Measurements from ENCODE around the gene TMED7.

Gene TMED7

GRCh38 chr5:115626445-115626823, 598 bp upstream of the TMED7 start:
- no peak for DNase-seq

GRCh38 chr5:115624994-115625393, 842 bp downstream of the TMED7 start:
- peak in 1 of 3 experiments; percentile 49 for DNase-seq

- DNase-seq, result no peak
Measured at GRCh38 chr5:115623658-115624057, 2.2 kb downstream of the TMED7 start.

GRCh38 chr5:115621365-115621900, 4.4 kb downstream of the TMED7 start:
- no peak for DNase-seq

- DNase-seq, result no peak
Measured at GRCh38 chr5:115616892-115617291, 8.9 kb downstream of the TMED7 start.

GRCh38 chr5:115616472-115616871, 9.4 kb downstream of the TMED7 start:
- DNase-seq, result no peak

- no peak for DNase-seq
Measured at GRCh38 chr5:115611873-115612272, 14.0 kb downstream of the TMED7 start.

- DNase-seq, result no peak
Measured at GRCh38 chr5:115607935-115608334, 17.9 kb downstream of the TMED7 start.

GRCh38 chr5:115605436-115605835, 20.4 kb downstream of the TMED7 start:
- no peak for DNase-seq

- peak in 2 of 3 experiments; percentile 1 to 14 for DNase-seq
Measured at GRCh38 chr5:115602591-115603125, 23.2 kb downstream of the TMED7 start.

- DNase-seq, result peak in 1 of 3 experiments; percentile 5
Measured at GRCh38 chr5:115601701-115602590, 23.9 kb downstream of the TMED7 start, which contains the start of gene TICAM2. TICAM2 (minus strand) TSS chr5:115602479; CDS start chr5:115581256, 21,223 bp downstream.

GRCh38 chr5:115600766-115601165, 25.1 kb downstream of the TMED7 start:
- no peak for DNase-seq

GRCh38 chr5:115599924-115600323, 25.9 kb downstream of the TMED7 start:
- DNase-seq, result no peak

- no peak for DNase-seq
Measured at GRCh38 chr5:115599502-115599901, 26.3 kb downstream of the TMED7 start.

- DNase-seq, result no peak
Measured at GRCh38 chr5:115594128-115595047, 31.4 kb downstream of the TMED7 start.

GRCh38 chr5:115589043-115589442, 36.8 kb downstream of the TMED7 start:
- no peak for DNase-seq

- peak in 2 of 3 experiments; percentile 1 to 35 for DNase-seq
Measured at GRCh38 chr5:115588640-115589039, 37.2 kb downstream of the TMED7 start.

- peak in 2 of 3 experiments; percentile 2 to 47 for DNase-seq
Measured at GRCh38 chr5:115586525-115587146, 39.2 kb downstream of the TMED7 start.

GRCh38 chr5:115585265-115585664, 40.6 kb downstream of the TMED7 start:
- no peak for DNase-seq

- DNase-seq, result no peak
Measured at GRCh38 chr5:115584501-115584900, 41.3 kb downstream of the TMED7 start.

- no peak for DNase-seq
Measured at GRCh38 chr5:115583474-115583873, 42.4 kb downstream of the TMED7 start.

- DNase-seq, result no peak
Measured at GRCh38 chr5:115580941-115581340, 44.9 kb downstream of the TMED7 start.

Data from NCI-H1417 (cell line).